GM23338 (cell line): Measurements from ENCODE around the gene PLPP4. TPM values are rescaled to one million over a fixed set of nuclear protein-coding genes. Genes with fewer than 3 reads are reported as not detected.

ENCODE experiments used
- ATAC-seq: fragments of 200-7000 bp; cut with Tn5 transposase; 3 replicates; pipeline ENCODE4 v1.9.1; 2020
- DNase-seq: peaks from one replicate; pipeline ENCODE4 v3.0.0-alpha.2; 2015; ENCODE audit warnings: low spot score
- H2AFZ ChIP-seq: fragments of 200-600 bp; sonication (generic); 2 replicates; pipeline ENCODE4 v1.8.0; 2016; ENCODE audit warnings: antibody characterized with exemption, mild to moderate bottlenecking, moderate library complexity
- H3F3A ChIP-seq: fragments of 200-600 bp; sonication (generic); replicated peaks from 2 replicates; pipeline ENCODE4 v1.8.0; 2017; ENCODE audit warnings: antibody characterized with exemption, mixed run types, low read depth
- H3K27ac ChIP-seq: fragments of 200-600 bp; sonication (generic); 2 replicates; pipeline ENCODE4 v1.6.1; 2016; ENCODE audit warnings: low read depth
- H3K27me3 ChIP-seq: fragments of 200-600 bp; sonication (generic); 2 replicates; pipeline ENCODE4 v1.8.0; 2016; ENCODE audit warnings: mild to moderate bottlenecking, mixed run types, moderate library complexity; ENCODE audit not compliant: insufficient read depth
- H3K36me3 ChIP-seq: fragments of 200-600 bp; sonication (generic); 2 replicates; pipeline ENCODE4 v1.8.0; 2016; ENCODE audit warnings: mild to moderate bottlenecking; ENCODE audit not compliant: insufficient read depth
- H3K4me1 ChIP-seq: fragments of 200-600 bp; sonication (generic); 2 replicates; pipeline ENCODE4 v1.8.0; 2016; ENCODE audit warnings: mild to moderate bottlenecking, moderate library complexity; ENCODE audit not compliant: insufficient read depth
- H3K4me2 ChIP-seq: fragments of 200-600 bp; sonication (generic); 2 replicates; pipeline ENCODE4 v1.7.1; 2017; ENCODE audit warnings: mixed run types
- H3K4me3 ChIP-seq: fragments of 200-600 bp; sonication (generic); 2 replicates; pipeline ENCODE4 v1.6.1; 2016; ENCODE audit warnings: mixed run types
- H3K79me2 ChIP-seq: fragments of 200-600 bp; sonication (generic); replicated peaks from 2 replicates; pipeline ENCODE4 v1.8.0; 2017; ENCODE audit warnings: mild to moderate bottlenecking; ENCODE audit not compliant: insufficient read depth
- H3K9me2 ChIP-seq: fragments of 200-600 bp; sonication (generic); 2 replicates; pipeline ENCODE4 v1.8.0; 2017; ENCODE audit not compliant: insufficient read depth
- H4K20me1 ChIP-seq: fragments of 200-600 bp; sonication (generic); replicated peaks from 2 replicates; pipeline ENCODE4 v1.8.0; 2017; ENCODE audit warnings: mild to moderate bottlenecking; ENCODE audit not compliant: insufficient read depth
- H3K27ac Mint-ChIP-seq: 2 replicates; pipeline ENCODE4 v1.8.0; 2020; ENCODE audit warnings: inconsistent platforms, mild to moderate bottlenecking, moderate library complexity, mixed read lengths
- H3K27me3 Mint-ChIP-seq: 3 replicates; pipeline ENCODE4 v1.8.0; 2022; ENCODE audit warnings: low read depth, mild to moderate bottlenecking, moderate library complexity, mixed read lengths, inconsistent platforms; ENCODE audit not compliant: insufficient read depth, poor library complexity
- H3K36me3 Mint-ChIP-seq: 3 replicates; pipeline ENCODE4 v1.8.0; 2021; ENCODE audit warnings: low read depth, mild to moderate bottlenecking, inconsistent platforms, moderate library complexity, mixed read lengths
- H3K4me1 Mint-ChIP-seq: 3 replicates; pipeline ENCODE4 v1.8.0; 2020; ENCODE audit warnings: mild to moderate bottlenecking, inconsistent platforms, mixed read lengths
- H3K4me3 Mint-ChIP-seq: 3 replicates; pipeline ENCODE4 v1.8.0; 2021; ENCODE audit warnings: moderate library complexity, mild to moderate bottlenecking, inconsistent platforms, mixed read lengths
- H3K9me3 Mint-ChIP-seq: 3 replicates; pipeline ENCODE4 v1.8.0; 2020; ENCODE audit warnings: moderate library complexity, mild to moderate bottlenecking, inconsistent platforms, mixed read lengths
- EZH2 ChIP-seq: fragments of 200-600 bp; sonication (generic); IDR thresholded peaks from one replicate; pipeline ENCODE4 v1.8.0; 2017; ENCODE audit warnings: antibody characterized with exemption, mild to moderate bottlenecking, low read depth; ENCODE audit not compliant: unreplicated experiment
- EZH2phosphoT487 ChIP-seq: fragments of 200-600 bp; sonication (generic); IDR thresholded peaks from one replicate; pipeline ENCODE4 v1.8.1; 2018; ENCODE audit warnings: antibody characterized with exemption; ENCODE audit not compliant: unreplicated experiment
- NANOG ChIP-seq: IDR thresholded peaks from 2 replicates; pipeline ENCODE4 v1.6.1; 2016; ENCODE audit warnings: antibody characterized with exemption, borderline replicate concordance
- POLR2AphosphoS5 ChIP-seq: IDR thresholded peaks from 2 replicates; pipeline ENCODE4 v1.6.1; 2016; ENCODE audit warnings: antibody characterized with exemption, low read depth
- STAT1 ChIP-seq: IDR thresholded peaks from one replicate; pipeline ENCODE4 v1.6.1; 2016; ENCODE audit warnings: antibody characterized with exemption; ENCODE audit not compliant: unreplicated experiment
- ZNF114 ChIP-seq: fragments of 250-450 bp; sonication (Bioruptor Pico); IDR thresholded peaks from 2 replicates; pipeline ENCODE4 v1.5.0; 2020; ENCODE audit warnings: mild to moderate bottlenecking, moderate library complexity
- polyA plus RNA-seq: library from polyadenylated mRNA; unstranded; fragments of >200 nt; fragmentation: Nextera tagmentation; extraction: Ambion mirVana; gene quantifications from 2 replicates; pipeline ENCODE4 v1.2.1, GENCODE V29; 2016
- total RNA-seq: library from RNA; depleted of rRNA; stranded (reverse); fragments of >200 nt; shearing (Covaris generic); gene quantifications from 2 replicates; pipeline ENCODE4 v1.2.3, GENCODE V29; 2014
- TF ChIP-seq, protein P1 (sequence below): IDR thresholded peaks from one replicate; pipeline ENCODE4 v1.6.1; 2018; ENCODE audit warnings: antibody characterized with exemption; ENCODE audit not compliant: unreplicated experiment
- TF ChIP-seq, protein P2 (sequence below): fragments of 250-450 bp; sonication (Bioruptor Pico); IDR thresholded peaks from 2 replicates; pipeline ENCODE4 v1.5.0; 2020; ENCODE audit warnings: mild to moderate bottlenecking, moderate library complexity

The PLPP4 gene
- total and polyA plus RNA-seq, 2 experiments from 2014 or later = 0.24 to 0.31 TPM

GRCh38 chr10:120475844-120476791 is 19.1 kb downstream of the PLPP4 start:
- Mint-ChIP-seq H3K4me1 (no peaks in the 10 kb centered on the region), H3K4me3 (no peak overlapping the region)
- H3K4me2 ChIP-seq = no peak overlapping the region

GRCh38 chr10:120477021-120477742 is 20.2 kb downstream of the PLPP4 start:
- H2AFZ ChIP-seq = no peak overlapping the region
- TF ChIP-seq EZH2 (no peak), NANOG (no peak), EZH2phosphoT487 (no peak), STAT1 (no peak), ZNF114 (no peak), POLR2AphosphoS5 (no peak)
- TF ChIP-seq, protein P1, sequence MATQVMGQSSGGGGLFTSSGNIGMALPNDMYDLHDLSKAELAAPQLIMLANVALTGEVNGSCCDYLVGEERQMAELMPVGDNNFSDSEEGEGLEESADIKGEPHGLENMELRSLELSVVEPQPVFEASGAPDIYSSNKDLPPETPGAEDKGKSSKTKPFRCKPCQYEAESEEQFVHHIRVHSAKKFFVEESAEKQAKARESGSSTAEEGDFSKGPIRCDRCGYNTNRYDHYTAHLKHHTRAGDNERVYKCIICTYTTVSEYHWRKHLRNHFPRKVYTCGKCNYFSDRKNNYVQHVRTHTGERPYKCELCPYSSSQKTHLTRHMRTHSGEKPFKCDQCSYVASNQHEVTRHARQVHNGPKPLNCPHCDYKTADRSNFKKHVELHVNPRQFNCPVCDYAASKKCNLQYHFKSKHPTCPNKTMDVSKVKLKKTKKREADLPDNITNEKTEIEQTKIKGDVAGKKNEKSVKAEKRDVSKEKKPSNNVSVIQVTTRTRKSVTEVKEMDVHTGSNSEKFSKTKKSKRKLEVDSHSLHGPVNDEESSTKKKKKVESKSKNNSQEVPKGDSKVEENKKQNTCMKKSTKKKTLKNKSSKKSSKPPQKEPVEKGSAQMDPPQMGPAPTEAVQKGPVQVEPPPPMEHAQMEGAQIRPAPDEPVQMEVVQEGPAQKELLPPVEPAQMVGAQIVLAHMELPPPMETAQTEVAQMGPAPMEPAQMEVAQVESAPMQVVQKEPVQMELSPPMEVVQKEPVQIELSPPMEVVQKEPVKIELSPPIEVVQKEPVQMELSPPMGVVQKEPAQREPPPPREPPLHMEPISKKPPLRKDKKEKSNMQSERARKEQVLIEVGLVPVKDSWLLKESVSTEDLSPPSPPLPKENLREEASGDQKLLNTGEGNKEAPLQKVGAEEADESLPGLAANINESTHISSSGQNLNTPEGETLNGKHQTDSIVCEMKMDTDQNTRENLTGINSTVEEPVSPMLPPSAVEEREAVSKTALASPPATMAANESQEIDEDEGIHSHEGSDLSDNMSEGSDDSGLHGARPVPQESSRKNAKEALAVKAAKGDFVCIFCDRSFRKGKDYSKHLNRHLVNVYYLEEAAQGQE = no peak
- TF ChIP-seq, protein P2, sequence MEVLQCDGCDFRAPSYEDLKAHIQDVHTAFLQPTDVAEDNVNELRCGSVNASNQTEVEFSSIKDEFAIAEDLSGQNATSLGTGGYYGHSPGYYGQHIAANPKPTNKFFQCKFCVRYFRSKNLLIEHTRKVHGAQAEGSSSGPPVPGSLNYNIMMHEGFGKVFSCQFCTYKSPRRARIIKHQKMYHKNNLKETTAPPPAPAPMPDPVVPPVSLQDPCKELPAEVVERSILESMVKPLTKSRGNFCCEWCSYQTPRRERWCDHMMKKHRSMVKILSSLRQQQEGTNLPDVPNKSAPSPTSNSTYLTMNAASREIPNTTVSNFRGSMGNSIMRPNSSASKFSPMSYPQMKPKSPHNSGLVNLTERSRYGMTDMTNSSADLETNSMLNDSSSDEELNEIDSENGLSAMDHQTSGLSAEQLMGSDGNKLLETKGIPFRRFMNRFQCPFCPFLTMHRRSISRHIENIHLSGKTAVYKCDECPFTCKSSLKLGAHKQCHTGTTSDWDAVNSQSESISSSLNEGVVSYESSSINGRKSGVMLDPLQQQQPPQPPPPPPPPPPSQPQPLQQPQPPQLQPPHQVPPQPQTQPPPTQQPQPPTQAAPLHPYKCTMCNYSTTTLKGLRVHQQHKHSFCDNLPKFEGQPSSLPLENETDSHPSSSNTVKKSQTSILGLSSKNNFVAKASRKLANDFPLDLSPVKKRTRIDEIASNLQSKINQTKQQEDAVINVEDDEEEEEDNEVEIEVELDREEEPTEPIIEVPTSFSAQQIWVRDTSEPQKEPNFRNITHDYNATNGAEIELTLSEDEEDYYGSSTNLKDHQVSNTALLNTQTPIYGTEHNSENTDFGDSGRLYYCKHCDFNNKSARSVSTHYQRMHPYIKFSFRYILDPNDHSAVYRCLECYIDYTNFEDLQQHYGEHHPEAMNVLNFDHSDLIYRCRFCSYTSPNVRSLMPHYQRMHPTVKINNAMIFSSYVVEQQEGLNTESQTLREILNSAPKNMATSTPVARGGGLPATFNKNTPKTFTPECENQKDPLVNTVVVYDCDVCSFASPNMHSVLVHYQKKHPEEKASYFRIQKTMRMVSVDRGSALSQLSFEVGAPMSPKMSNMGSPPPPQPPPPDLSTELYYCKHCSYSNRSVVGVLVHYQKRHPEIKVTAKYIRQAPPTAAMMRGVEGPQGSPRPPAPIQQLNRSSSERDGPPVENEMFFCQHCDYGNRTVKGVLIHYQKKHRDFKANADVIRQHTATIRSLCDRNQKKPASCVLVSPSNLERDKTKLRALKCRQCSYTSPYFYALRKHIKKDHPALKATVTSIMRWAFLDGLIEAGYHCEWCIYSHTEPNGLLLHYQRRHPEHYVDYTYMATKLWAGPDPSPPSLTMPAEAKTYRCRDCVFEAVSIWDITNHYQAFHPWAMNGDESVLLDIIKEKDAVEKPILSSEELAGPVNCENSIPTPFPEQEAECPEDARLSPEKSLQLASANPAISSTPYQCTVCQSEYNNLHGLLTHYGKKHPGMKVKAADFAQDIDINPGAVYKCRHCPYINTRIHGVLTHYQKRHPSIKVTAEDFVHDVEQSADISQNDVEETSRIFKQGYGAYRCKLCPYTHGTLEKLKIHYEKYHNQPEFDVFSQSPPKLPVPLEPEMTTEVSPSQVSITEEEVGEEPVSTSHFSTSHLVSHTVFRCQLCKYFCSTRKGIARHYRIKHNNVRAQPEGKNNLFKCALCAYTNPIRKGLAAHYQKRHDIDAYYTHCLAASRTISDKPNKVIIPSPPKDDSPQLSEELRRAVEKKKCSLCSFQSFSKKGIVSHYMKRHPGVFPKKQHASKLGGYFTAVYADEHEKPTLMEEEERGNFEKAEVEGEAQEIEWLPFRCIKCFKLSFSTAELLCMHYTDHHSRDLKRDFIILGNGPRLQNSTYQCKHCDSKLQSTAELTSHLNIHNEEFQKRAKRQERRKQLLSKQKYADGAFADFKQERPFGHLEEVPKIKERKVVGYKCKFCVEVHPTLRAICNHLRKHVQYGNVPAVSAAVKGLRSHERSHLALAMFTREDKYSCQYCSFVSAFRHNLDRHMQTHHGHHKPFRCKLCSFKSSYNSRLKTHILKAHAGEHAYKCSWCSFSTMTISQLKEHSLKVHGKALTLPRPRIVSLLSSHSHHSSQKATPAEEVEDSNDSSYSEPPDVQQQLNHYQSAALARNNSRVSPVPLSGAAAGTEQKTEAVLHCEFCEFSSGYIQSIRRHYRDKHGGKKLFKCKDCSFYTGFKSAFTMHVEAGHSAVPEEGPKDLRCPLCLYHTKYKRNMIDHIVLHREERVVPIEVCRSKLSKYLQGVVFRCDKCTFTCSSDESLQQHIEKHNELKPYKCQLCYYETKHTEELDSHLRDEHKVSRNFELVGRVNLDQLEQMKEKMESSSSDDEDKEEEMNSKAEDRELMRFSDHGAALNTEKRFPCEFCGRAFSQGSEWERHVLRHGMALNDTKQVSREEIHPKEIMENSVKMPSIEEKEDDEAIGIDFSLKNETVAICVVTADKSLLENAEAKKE (CRISPR knock-in tag) = no peak

More at GRCh38 chr10:120475844-120476791, 19.1 kb downstream of the PLPP4 start:
- no peak for TF ChIP-seq EZH2phosphoT487
- H3K36me3 ChIP-seq = no peaks in the 10 kb centered on the region
- no peak overlapping the region for H3K27ac ChIP-seq
- no peaks in the 10 kb centered on the region for H3K27me3 ChIP-seq
- Mint-ChIP-seq H3K27me3 (no peaks in the 10 kb centered on the region), H3K36me3 (no peaks in the 10 kb centered on the region; the same call in 2 of the 3 replicates), H3K9me3 (peaks cover 4% of the 10 kb centered on the region; the same call in 2 of the 3 replicates), H3K27ac (no peak overlapping the region)
- ATAC-seq (no peak), DNase-seq (no peak)
- no peak overlapping the region for H3K4me3 ChIP-seq
- no peaks in the 10 kb centered on the region for H3K79me2 ChIP-seq
- H2AFZ ChIP-seq = no peak overlapping the region
- H4K20me1 ChIP-seq = no peaks in the 10 kb centered on the region
- peaks cover 3% of the 10 kb centered on the region; the same call in 1 of the 2 replicates for H3K9me2 ChIP-seq
- H3K4me1 ChIP-seq = no peaks in the 10 kb centered on the region
- no peaks in the 10 kb centered on the region for H3F3A ChIP-seq

More at GRCh38 chr10:120477021-120477742, 20.2 kb downstream of the PLPP4 start:
- Histone ChIP-seq H3K27me3 (no peaks in the 10 kb centered on the region), H3K9me2 (peaks cover 3% of the 10 kb centered on the region; the same call in 1 of the 2 replicates), H3K4me1 (no peaks in the 10 kb centered on the region), H3F3A (no peaks in the 10 kb centered on the region), H3K4me3 (no peak overlapping the region), H3K27ac (no peak overlapping the region), H3K79me2 (no peaks in the 10 kb centered on the region), H4K20me1 (no peaks in the 10 kb centered on the region), H3K4me2 (no peak overlapping the region), H3K36me3 (no peaks in the 10 kb centered on the region)
- DNase-seq (no peak), ATAC-seq (no peak)
- Mint-ChIP-seq H3K9me3 (peaks cover 11% of the 10 kb centered on the region), H3K27ac (no peak overlapping the region), H3K36me3 (peaks cover 5% of the 10 kb centered on the region), H3K4me1 (no peaks in the 10 kb centered on the region), H3K27me3 (peaks cover 4% of the 10 kb centered on the region), H3K4me3 (no peak overlapping the region)
